Measurements from ENCODE around the gene SLK.

SLK gene

DNA sequence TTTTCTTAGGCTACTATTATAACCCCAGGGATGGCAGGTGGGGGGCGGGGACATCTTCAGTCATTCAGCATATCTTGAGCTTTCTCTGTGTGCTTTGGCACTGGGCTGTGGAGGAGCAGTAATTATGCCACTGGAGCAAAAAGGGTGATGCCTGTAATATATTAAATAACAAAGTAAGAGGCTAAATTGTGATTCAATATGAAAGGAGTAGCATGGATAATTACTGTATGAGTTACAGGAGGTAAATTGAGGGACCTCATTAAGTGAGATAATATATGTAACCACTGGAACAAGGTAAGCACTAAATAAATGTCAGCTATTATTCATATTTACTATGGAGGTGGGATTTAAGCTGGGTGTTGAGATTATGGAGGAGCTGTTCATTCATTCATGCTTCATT, 45.7 kb upstream of the SLK start:
- TF ChIP-seq CTCF (IDR thresholded peaks at IDR 0.05), result no peak
- no peak overlapping the region for H3K9ac ChIP-seq
- no peaks in the 10 kb centered on the region for H3K27me3 ChIP-seq (ENCODE audit: control insufficient read depth, insufficient read depth, low read length)
- H2AFZ ChIP-seq, result no peak overlapping the region
- H3K79me2 ChIP-seq, result no peaks in the 10 kb centered on the region
- no peak overlapping the region for H3K27ac ChIP-seq
- H3K4me3 ChIP-seq (ENCODE audit: low read depth, low read length), result no peak overlapping the region
- H3K9me3 ChIP-seq (ENCODE audit: control insufficient read depth, low read length), result no peaks in the 10 kb centered on the region
- no peaks in the 10 kb centered on the region for H3K36me3 ChIP-seq (ENCODE audit: control insufficient read depth, insufficient read depth, low read length)
- peaks cover 8% of the 10 kb centered on the region for H3K4me1 ChIP-seq
- H3K4me2 ChIP-seq (ENCODE audit: low read length), result no peak overlapping the region

- Histone ChIP-seq H2AFZ (no peak overlapping the region), H3K4me1 (peaks cover 8% of the 10 kb centered on the region), H3K9ac (no peak overlapping the region), H3K9me3 (ENCODE audit: control insufficient read depth, low read length) (no peaks in the 10 kb centered on the region), H3K4me2 (ENCODE audit: low read length) (no peak overlapping the region), H3K27ac (no peak overlapping the region), H3K27me3 (ENCODE audit: control insufficient read depth, insufficient read depth, low read length) (no peaks in the 10 kb centered on the region), H3K36me3 (ENCODE audit: control insufficient read depth, insufficient read depth, low read length) (no peaks in the 10 kb centered on the region), H3K79me2 (no peaks in the 10 kb centered on the region), H3K4me3 (ENCODE audit: low read depth, low read length) (no peak overlapping the region)
- no peak for TF ChIP-seq CTCF (IDR thresholded peaks at IDR 0.05)
Measured at GRCh38 chr10:103921750-103922195, 45.2 kb upstream of the SLK start.

GRCh38 chr10:103922659-103923058, 44.3 kb upstream of the SLK start:
- Histone ChIP-seq H3K36me3 (ENCODE audit: control insufficient read depth, insufficient read depth, low read length) (no peaks in the 10 kb centered on the region), H3K4me3 (ENCODE audit: low read depth, low read length) (no peak overlapping the region), H3K9me3 (ENCODE audit: control insufficient read depth, low read length) (no peaks in the 10 kb centered on the region), H3K4me2 (ENCODE audit: low read length) (no peak overlapping the region), H2AFZ (no peak overlapping the region), H3K27ac (no peak overlapping the region), H3K4me1 (peaks cover 4% of the 10 kb centered on the region), H3K9ac (no peak overlapping the region), H3K27me3 (ENCODE audit: control insufficient read depth, insufficient read depth, low read length) (no peaks in the 10 kb centered on the region), H3K79me2 (no peaks in the 10 kb centered on the region)
- no peak for TF ChIP-seq CTCF (IDR thresholded peaks at IDR 0.05)

DNA sequence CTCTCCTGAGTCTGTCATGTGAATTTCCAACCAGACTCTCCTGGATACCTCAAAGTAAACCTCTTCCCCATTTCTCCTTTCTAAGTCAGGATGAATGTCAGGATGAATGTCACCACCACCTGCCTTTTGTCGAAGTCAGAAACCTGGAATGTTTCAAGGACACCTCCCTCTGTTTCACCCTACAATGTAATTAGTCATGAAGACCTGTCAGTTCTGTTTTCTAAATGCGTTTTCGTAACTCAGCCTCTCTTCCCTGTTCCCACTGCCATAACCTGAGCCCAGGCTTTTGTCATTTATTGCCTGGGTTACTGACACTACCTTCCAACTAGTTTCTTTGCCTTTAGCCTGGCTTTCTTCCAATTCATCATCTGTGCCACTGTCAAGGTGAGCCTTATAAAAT, 43.4 kb upstream of the SLK start:
- Histone ChIP-seq H3K4me3 (ENCODE audit: low read depth, low read length) (no peak overlapping the region), H3K27ac (no peak overlapping the region), H2AFZ (peak overlapping the region; percentile 14), H3K4me2 (ENCODE audit: low read length) (no peak overlapping the region), H3K9me3 (ENCODE audit: control insufficient read depth, low read length) (no peaks in the 10 kb centered on the region), H3K79me2 (no peaks in the 10 kb centered on the region), H3K27me3 (ENCODE audit: control insufficient read depth, insufficient read depth, low read length) (no peaks in the 10 kb centered on the region), H3K4me1 (peaks cover 3% of the 10 kb centered on the region), H3K36me3 (ENCODE audit: control insufficient read depth, insufficient read depth, low read length) (no peaks in the 10 kb centered on the region), H3K9ac (no peak overlapping the region)
- TF ChIP-seq CTCF (IDR thresholded peaks at IDR 0.05), result no peak

DNA sequence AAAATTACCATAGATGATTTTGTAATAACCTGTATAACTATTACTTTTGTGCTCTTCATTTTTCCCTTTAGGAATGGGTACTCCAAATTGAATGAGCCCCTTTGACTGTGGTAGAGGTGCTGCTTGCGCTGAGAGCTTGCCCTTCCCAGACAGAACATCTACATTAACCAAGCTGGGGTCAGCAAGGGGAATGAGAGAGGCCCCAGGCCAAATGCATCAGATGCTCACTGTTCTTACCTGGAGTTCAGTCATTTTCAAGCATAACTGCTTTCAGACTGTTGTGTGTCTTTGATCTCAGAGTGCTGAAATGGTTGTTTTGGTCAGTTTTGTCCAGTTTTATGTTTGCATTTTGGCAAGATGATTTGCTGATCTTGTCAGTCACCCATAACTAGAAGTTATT, 41.3 kb upstream of the SLK start:
- no peak for TF ChIP-seq CTCF (IDR thresholded peaks at IDR 0.05)

More for the DNA sequence above, 41.3 kb upstream of the SLK start:
- Histone ChIP-seq H3K27ac (no peak overlapping the region), H3K36me3 (ENCODE audit: control insufficient read depth, insufficient read depth, low read length) (no peaks in the 10 kb centered on the region), H3K27me3 (ENCODE audit: control insufficient read depth, insufficient read depth, low read length) (no peaks in the 10 kb centered on the region), H3K9me3 (ENCODE audit: control insufficient read depth, low read length) (no peaks in the 10 kb centered on the region), H3K4me2 (ENCODE audit: low read length) (no peak overlapping the region), H3K4me1 (no peaks in the 10 kb centered on the region), H3K4me3 (ENCODE audit: low read depth, low read length) (no peak overlapping the region), H3K9ac (no peak overlapping the region), H2AFZ (no peak overlapping the region), H3K79me2 (no peaks in the 10 kb centered on the region)

Data from parathyroid adenoma (tissue), 2 donors.